ENCODE data around the gene RTF1. TPM values are rescaled to one million over a fixed set of nuclear protein-coding genes. Genes with fewer than 3 reads are reported as not detected.

RTF1 gene
- total and polyA plus RNA-seq, 2 donors (not counting 1 experiment from before 2014, with no cell fraction given), result 11.9 to 39.4 TPM

- no peak overlapping the region for H3K4me2 ChIP-seq (replicated peaks; ENCODE audit: low read depth, low read length, poor library complexity, severe bottlenecking)
- POLR2A ChIA-PET, result no interaction called here
Observed at GRCh38 chr15:41411441-41411840, 5.5 kb upstream of the RTF1 start.

GRCh38 chr15:41416128-41416741 is 660 bp upstream of the RTF1 start:
- CTCF ChIA-PET, result interaction anchor here (0.6 kb wide), 1 partner anchor 619 kb away, joined by 3 read pairs; no protein-coding TSS in a partner anchor
- peak; percentile 3 for ATAC-seq (ENCODE audit: low read depth)
- H3K4me1 Mint-ChIP-seq, result peaks cover 37% of the 10 kb centered on the region
- Histone ChIP-seq H3K4me2 (replicated peaks; ENCODE audit: low read depth, low read length, poor library complexity, severe bottlenecking) (peak overlapping the region; percentile 85), H3K36me3 (replicated peaks in 1 of 2; ENCODE audit: control extremely low read depth in 1 of 2, control insufficient read depth in 1 of 2, extremely low read depth in 1 of 2, insufficient read depth in 2 of 2, low read length in 1 of 2) (no peaks in the 10 kb centered on the region), H4K20me1 (ENCODE audit: control insufficient read depth, insufficient read depth, low read length, poor library complexity, severe bottlenecking) (peaks cover 33% of the 10 kb centered on the region), H2AFZ (ENCODE audit: insufficient read depth, low read depth, low read length, poor library complexity, severe bottlenecking) (peak overlapping the region; percentile 94), H3K9ac (ENCODE audit: low read length) (peak overlapping the region; percentile 83), H3K4me1 (ENCODE audit: control insufficient read depth in 2 of 2, insufficient read depth in 2 of 2, low read length in 2 of 2) (peaks cover 14 to 24% of the 10 kb centered on the region in 2 donors), H3K27ac (ENCODE audit: low read length in 2 of 2) (peak overlapping the region; percentile 55 to 83), H3K9me3 (ENCODE audit: control extremely low read depth in 1 of 3, control insufficient read depth in 2 of 3, insufficient read depth in 1 of 3, low read length in 2 of 3) (no peaks in the 10 kb centered on the region), H3K79me2 (ENCODE audit: control insufficient read depth, insufficient read depth, low read length) (peaks cover 60% of the 10 kb centered on the region), H3K4me3 (ENCODE audit: control extremely low read depth in 1 of 5, extremely low read depth in 1 of 5, insufficient read depth in 1 of 5, low read depth in 2 of 5, low read length in 4 of 5) (peak overlapping the region; percentile 62 to 90 (median 86)), H3K27me3 (replicated peaks in 1 of 4; ENCODE audit: control extremely low read depth in 1 of 4, control insufficient read depth in 3 of 4, insufficient read depth in 4 of 4, low read length in 3 of 4) (no peaks in the 10 kb centered on the region)
- intact Hi-C loops (cut with micrococcal nuclease), result loop anchor here (2.0 to 10.0 kb wide), 9 partner anchors 83 to 856 kb away; partner anchors contain the start of genes CHP1, DNAJC17, EHD4 and EXD1
- 15% methylated on average over 16 of the region's 20 CpGs for WGBS (ENCODE audit: insufficient coverage)
- TF ChIP-seq EZH2 (IDR thresholded peaks at IDR 0.05; ENCODE audit: borderline replicate concordance, insufficient read depth, low read depth, low read length, poor library complexity, severe bottlenecking), result no peak
- TF ChIP-seq, protein P1, sequence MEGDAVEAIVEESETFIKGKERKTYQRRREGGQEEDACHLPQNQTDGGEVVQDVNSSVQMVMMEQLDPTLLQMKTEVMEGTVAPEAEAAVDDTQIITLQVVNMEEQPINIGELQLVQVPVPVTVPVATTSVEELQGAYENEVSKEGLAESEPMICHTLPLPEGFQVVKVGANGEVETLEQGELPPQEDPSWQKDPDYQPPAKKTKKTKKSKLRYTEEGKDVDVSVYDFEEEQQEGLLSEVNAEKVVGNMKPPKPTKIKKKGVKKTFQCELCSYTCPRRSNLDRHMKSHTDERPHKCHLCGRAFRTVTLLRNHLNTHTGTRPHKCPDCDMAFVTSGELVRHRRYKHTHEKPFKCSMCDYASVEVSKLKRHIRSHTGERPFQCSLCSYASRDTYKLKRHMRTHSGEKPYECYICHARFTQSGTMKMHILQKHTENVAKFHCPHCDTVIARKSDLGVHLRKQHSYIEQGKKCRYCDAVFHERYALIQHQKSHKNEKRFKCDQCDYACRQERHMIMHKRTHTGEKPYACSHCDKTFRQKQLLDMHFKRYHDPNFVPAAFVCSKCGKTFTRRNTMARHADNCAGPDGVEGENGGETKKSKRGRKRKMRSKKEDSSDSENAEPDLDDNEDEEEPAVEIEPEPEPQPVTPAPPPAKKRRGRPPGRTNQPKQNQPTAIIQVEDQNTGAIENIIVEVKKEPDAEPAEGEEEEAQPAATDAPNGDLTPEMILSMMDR (IDR thresholded peaks at IDR 0.05), result no peak
- H3K9me3 Mint-ChIP-seq (ENCODE audit: insufficient read depth), result no peaks in the 10 kb centered on the region
- DNase-seq, result no peak
- peak overlapping the region; percentile 97 for H3K4me3 Mint-ChIP-seq
- peak overlapping the region; percentile 93 for H3K27ac Mint-ChIP-seq
- no peaks in the 10 kb centered on the region for H3K27me3 Mint-ChIP-seq
- POLR2A ChIA-PET, result no interaction called here

More at GRCh38 chr15:41411441-41411840, 5.5 kb upstream of the RTF1 start:
- Mint-ChIP-seq H3K27me3 (no peaks in the 10 kb centered on the region), H3K4me3 (no peak overlapping the region), H3K27ac (no peak overlapping the region), H3K9me3 (ENCODE audit: insufficient read depth) (no peaks in the 10 kb centered on the region), H3K4me1 (peaks cover 8% of the 10 kb centered on the region)
- CTCF ChIA-PET, result no interaction called here
- Histone ChIP-seq H3K9me3 (ENCODE audit: control extremely low read depth in 1 of 3, control insufficient read depth in 2 of 3, insufficient read depth in 1 of 3, low read length in 2 of 3) (no peaks in the 10 kb centered on the region), H2AFZ (ENCODE audit: insufficient read depth, low read depth, low read length, poor library complexity, severe bottlenecking) (no peak overlapping the region), H3K9ac (ENCODE audit: low read length) (no peak overlapping the region), H3K27ac (ENCODE audit: low read length in 2 of 2) (no peak overlapping the region), H4K20me1 (ENCODE audit: control insufficient read depth, insufficient read depth, low read length, poor library complexity, severe bottlenecking) (no peaks in the 10 kb centered on the region), H3K27me3 (replicated peaks in 1 of 4; ENCODE audit: control extremely low read depth in 1 of 4, control insufficient read depth in 3 of 4, insufficient read depth in 4 of 4, low read length in 3 of 4) (no peaks in the 10 kb centered on the region), H3K4me1 (ENCODE audit: control insufficient read depth in 2 of 2, insufficient read depth in 2 of 2, low read length in 2 of 2) (peaks cover 5 to 13% of the 10 kb centered on the region in 2 donors), H3K79me2 (ENCODE audit: control insufficient read depth, insufficient read depth, low read length) (peaks cover 15% of the 10 kb centered on the region), H3K4me3 (ENCODE audit: control extremely low read depth in 1 of 5, extremely low read depth in 1 of 5, insufficient read depth in 1 of 5, low read depth in 2 of 5, low read length in 4 of 5) (no peak overlapping the region), H3K36me3 (replicated peaks in 1 of 2; ENCODE audit: control extremely low read depth in 1 of 2, control insufficient read depth in 1 of 2, extremely low read depth in 1 of 2, insufficient read depth in 2 of 2, low read length in 1 of 2) (no peaks in the 10 kb centered on the region)
- DNase-seq (no peak), ATAC-seq (ENCODE audit: low read depth) (no peak)
- 100% methylated on average over 1 of the region's 3 CpGs for WGBS (ENCODE audit: insufficient coverage)
- TF ChIP-seq EZH2 (IDR thresholded peaks at IDR 0.05; ENCODE audit: borderline replicate concordance, insufficient read depth, low read depth, low read length, poor library complexity, severe bottlenecking), result no peak
- TF ChIP-seq, protein P1 (IDR thresholded peaks at IDR 0.05), result no peak
- intact Hi-C loops (cut with micrococcal nuclease), result loop anchor here (10.0 kb wide), 1 partner anchor 507 kb away; no protein-coding TSS in a partner anchor
